Mesothelial cell of epicardium (in vitro differentiated cells): ENCODE measurements around the gene EDN1. TPM values are rescaled to one million over a fixed set of nuclear protein-coding genes. Genes with fewer than 3 reads are reported as not detected.

ENCODE experiments used
- DNase-seq, 2 experiments: peaks; one replicate each; pipeline ENCODE4 v3.0.0; 2021; ENCODE audit warnings: low spot score in 2 of 2; ENCODE audit not compliant: unreplicated experiment in 2 of 2
- H3K27ac Mint-ChIP-seq: 2 replicates; pipeline ENCODE4 v1.8.0; 2021; ENCODE audit warnings: mixed read lengths
- H3K27me3 Mint-ChIP-seq: 2 replicates; pipeline ENCODE4 v1.8.0; 2021; ENCODE audit warnings: low read depth, mixed read lengths
- H3K36me3 Mint-ChIP-seq: 2 replicates; pipeline ENCODE4 v1.8.0; 2021; ENCODE audit warnings: mixed read lengths
- H3K4me1 Mint-ChIP-seq: 2 replicates; pipeline ENCODE4 v1.8.0; 2021; ENCODE audit warnings: mixed read lengths
- H3K4me3 Mint-ChIP-seq: 2 replicates; pipeline ENCODE4 v1.8.0; 2021; ENCODE audit warnings: mild to moderate bottlenecking, moderate library complexity, mixed read lengths
- H3K9me3 Mint-ChIP-seq: 2 replicates; pipeline ENCODE4 v1.8.0; 2021; ENCODE audit warnings: mixed read lengths
- total RNA-seq: library from RNA; stranded (reverse); gene quantifications from 3 replicates; pipeline ENCODE4 v1.2.1, GENCODE V29; 2021
- TF ChIP-seq, protein P1 (sequence below): fragments of 200-600 bp; sonication (generic); IDR thresholded peaks from one replicate; pipeline ENCODE4 v1.5.0; 2021; ENCODE audit warnings: antibody characterized with exemption; ENCODE audit not compliant: unreplicated experiment

The EDN1 gene
- total RNA-seq, 1 donor from 2014 or later = 8.9 TPM

DNA sequence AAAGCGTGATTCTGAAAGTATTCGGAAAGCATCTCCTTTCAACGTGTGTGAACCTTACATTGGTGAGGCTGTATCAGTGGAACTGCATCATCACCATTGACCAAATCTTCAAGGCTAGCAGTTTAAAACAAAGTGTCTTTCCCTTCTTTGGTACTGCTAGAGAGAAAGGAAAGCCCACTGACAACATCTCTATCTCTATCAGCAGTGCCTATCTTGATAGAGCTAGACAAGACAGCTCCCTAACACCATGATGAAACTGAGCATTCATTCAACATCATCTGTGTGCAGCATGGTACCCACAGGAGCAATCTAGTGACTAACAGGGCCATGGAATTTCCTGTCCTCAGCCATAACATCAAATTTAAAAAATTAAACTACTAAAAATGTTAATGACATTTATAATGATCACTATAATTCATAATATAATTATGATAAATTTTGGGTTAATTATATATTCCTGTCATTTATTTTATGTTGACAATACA, 31.5 kb upstream of the EDN1 start:
- TF ChIP-seq, protein P1, sequence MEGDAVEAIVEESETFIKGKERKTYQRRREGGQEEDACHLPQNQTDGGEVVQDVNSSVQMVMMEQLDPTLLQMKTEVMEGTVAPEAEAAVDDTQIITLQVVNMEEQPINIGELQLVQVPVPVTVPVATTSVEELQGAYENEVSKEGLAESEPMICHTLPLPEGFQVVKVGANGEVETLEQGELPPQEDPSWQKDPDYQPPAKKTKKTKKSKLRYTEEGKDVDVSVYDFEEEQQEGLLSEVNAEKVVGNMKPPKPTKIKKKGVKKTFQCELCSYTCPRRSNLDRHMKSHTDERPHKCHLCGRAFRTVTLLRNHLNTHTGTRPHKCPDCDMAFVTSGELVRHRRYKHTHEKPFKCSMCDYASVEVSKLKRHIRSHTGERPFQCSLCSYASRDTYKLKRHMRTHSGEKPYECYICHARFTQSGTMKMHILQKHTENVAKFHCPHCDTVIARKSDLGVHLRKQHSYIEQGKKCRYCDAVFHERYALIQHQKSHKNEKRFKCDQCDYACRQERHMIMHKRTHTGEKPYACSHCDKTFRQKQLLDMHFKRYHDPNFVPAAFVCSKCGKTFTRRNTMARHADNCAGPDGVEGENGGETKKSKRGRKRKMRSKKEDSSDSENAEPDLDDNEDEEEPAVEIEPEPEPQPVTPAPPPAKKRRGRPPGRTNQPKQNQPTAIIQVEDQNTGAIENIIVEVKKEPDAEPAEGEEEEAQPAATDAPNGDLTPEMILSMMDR = no peak
- no peak overlapping the region for H3K27ac Mint-ChIP-seq
- no peak overlapping the region for H3K4me3 Mint-ChIP-seq
- no peak for DNase-seq
- H3K36me3 Mint-ChIP-seq = no peaks in the 10 kb centered on the region
- no peaks in the 10 kb centered on the region for H3K9me3 Mint-ChIP-seq
- peaks cover 2% of the 10 kb centered on the region for H3K27me3 Mint-ChIP-seq
- peaks cover 12% of the 10 kb centered on the region for H3K4me1 Mint-ChIP-seq

- peaks cover 13% of the 10 kb centered on the region for H3K4me1 Mint-ChIP-seq
- DNase-seq = no peak
- no peak overlapping the region for H3K27ac Mint-ChIP-seq
- no peak overlapping the region for H3K4me3 Mint-ChIP-seq
- no peaks in the 10 kb centered on the region for H3K36me3 Mint-ChIP-seq
- H3K9me3 Mint-ChIP-seq = no peaks in the 10 kb centered on the region
- TF ChIP-seq, protein P1 = no peak
- H3K27me3 Mint-ChIP-seq = no peaks in the 10 kb centered on the region
These were observed 29.6 kb upstream of the EDN1 start for GRCh38 chr6:12260458-12261093.

- TF ChIP-seq, protein P1 = no peak
- Mint-ChIP-seq H3K27me3 (no peaks in the 10 kb centered on the region), H3K36me3 (no peaks in the 10 kb centered on the region), H3K4me3 (no peak overlapping the region), H3K4me1 (peaks cover 13% of the 10 kb centered on the region), H3K27ac (no peak overlapping the region), H3K9me3 (no peaks in the 10 kb centered on the region)
- DNase-seq = no peak
These were observed 28.7 kb upstream of the EDN1 start for GRCh38 chr6:12261502-12261901.

DNA sequence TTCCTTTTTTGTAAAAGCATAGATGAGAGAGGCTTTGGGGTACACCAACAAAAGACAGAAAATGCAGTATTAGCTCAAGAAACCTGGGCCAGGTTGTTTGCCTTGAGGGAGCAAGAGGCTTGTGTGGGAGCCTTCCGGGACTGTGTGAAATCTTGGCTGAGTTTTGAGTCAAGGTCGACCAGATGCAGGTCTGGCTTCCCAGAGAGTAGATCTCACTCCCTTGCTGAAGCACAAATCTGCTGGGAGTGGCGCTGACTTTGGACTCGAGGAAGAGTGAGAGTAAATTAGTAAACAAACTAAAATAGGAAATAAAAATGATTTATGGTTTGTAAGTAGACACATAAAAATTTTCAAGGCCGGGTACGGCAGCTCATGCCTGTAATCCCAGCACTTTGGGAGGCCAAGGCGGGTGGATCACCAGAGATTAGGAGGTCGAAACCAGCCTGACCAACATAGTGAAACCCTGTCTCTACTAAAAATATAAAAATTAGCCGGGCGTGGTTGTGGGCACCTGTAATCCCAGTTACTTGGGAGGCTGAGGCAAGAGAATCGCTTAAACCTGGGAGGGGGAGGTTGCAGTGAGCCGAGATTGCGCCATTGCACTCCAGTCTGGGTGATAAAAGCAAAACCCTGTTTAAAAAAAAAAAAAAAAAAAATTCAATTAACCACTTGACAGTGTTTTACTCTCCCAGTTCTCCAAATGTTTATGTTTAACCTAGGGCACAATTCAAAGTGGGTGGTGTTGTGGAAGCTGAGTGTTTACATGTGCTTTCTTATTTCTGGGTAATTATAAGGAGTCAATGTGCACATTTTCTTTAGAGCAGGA, 27.7 kb upstream of the EDN1 start:
- H3K4me1 Mint-ChIP-seq = peaks cover 13% of the 10 kb centered on the region
- no peaks in the 10 kb centered on the region for H3K36me3 Mint-ChIP-seq
- H3K9me3 Mint-ChIP-seq = no peaks in the 10 kb centered on the region
- DNase-seq = no peak
- H3K4me3 Mint-ChIP-seq = no peak overlapping the region
- H3K27ac Mint-ChIP-seq = no peak overlapping the region
- no peaks in the 10 kb centered on the region for H3K27me3 Mint-ChIP-seq
- TF ChIP-seq, protein P1 = no peak

GRCh38 chr6:12263403-12263802, 26.8 kb upstream of the EDN1 start:
- TF ChIP-seq, protein P1 = no peak
- no peak for DNase-seq
- H3K27ac Mint-ChIP-seq = peak overlapping the region; percentile 36
- H3K4me1 Mint-ChIP-seq = peaks cover 13% of the 10 kb centered on the region
- H3K9me3 Mint-ChIP-seq = peaks cover 5% of the 10 kb centered on the region
- no peak overlapping the region for H3K4me3 Mint-ChIP-seq
- no peaks in the 10 kb centered on the region for H3K36me3 Mint-ChIP-seq
- no peaks in the 10 kb centered on the region for H3K27me3 Mint-ChIP-seq
